ENCODE data around the gene CD302. TPM values are rescaled to one million over a fixed set of nuclear protein-coding genes. Genes with fewer than 3 reads are reported as not detected.

The CD302 gene
- total RNA-seq, 4 donors from 2014 or later: 12.7 to 35.9 (median 19.1) TPM

- Histone ChIP-seq H3K27ac (no peak overlapping the region), H3K4me3 (no peak overlapping the region), H3K4me1 (peaks cover 6 to 16% (median 9%) of the 10 kb centered on the region in 4 donors), H3K36me3 (no peaks in the 10 kb centered on the region), H3K9me3 (no peaks in the 10 kb centered on the region), H3K27me3 (no peaks in the 10 kb centered on the region)
- 67 to 90% methylated on average over 1 of the region's 1 CpG for WGBS, 2 donors (ENCODE audit: low coverage in 1 of 2)
- intact Hi-C loops (cut with DNase I; ENCODE audit: low total_unique reads): no loop called here
- TF ChIP-seq EP300 (IDR thresholded peaks at IDR 0.05; ENCODE audit: low read depth): no peak
- TF ChIP-seq CTCF (IDR thresholded peaks at IDR 0.05): no peak
- TF ChIP-seq POLR2AphosphoS5 (IDR thresholded peaks at IDR 0.05): no peak
- TF ChIP-seq POLR2A (IDR thresholded peaks at IDR 0.05): no peak
- in situ Hi-C loops (cut with MboI; ENCODE audit: low pct_ligation_motif_present in 1 of 4, low pct_unique_long_range_greater_than_20kb in 1 of 4, low sequenced_read_pairs in 3 of 4): no loop called here
- no peak for DNase-seq
Observed at GRCh38 chr2:159799833-159800232, 1.8 kb upstream of the CD302 start.

GRCh38 chr2:159798376-159798725 is 343 bp upstream of the CD302 start:
- H3K4me1 ChIP-seq: peaks cover 6 to 20% (median 11%) of the 10 kb centered on the region in 4 donors
- no peaks in the 10 kb centered on the region for H3K9me3 ChIP-seq
- WGBS, 2 donors (ENCODE audit: low coverage in 1 of 2): 20% methylated on average over 7 to 9 of the region's 9 CpGs
- intact Hi-C loops (cut with DNase I; ENCODE audit: low total_unique reads) (no loop called here), in situ Hi-C loops (cut with MboI; ENCODE audit: low pct_ligation_motif_present in 1 of 4, low pct_unique_long_range_greater_than_20kb in 1 of 4, low sequenced_read_pairs in 3 of 4) (no loop called here)
- TF ChIP-seq CTCF (IDR thresholded peaks at IDR 0.05): no peak
- TF ChIP-seq EP300 (IDR thresholded peaks at IDR 0.05; ENCODE audit: low read depth): no peak
- TF ChIP-seq POLR2A (IDR thresholded peaks at IDR 0.05): no peak
- no peak for TF ChIP-seq POLR2AphosphoS5 (IDR thresholded peaks at IDR 0.05)
- no peaks in the 10 kb centered on the region for H3K36me3 ChIP-seq
- peak overlapping the region; percentile 76 to 85 (median 80) for H3K27ac ChIP-seq
- H3K27me3 ChIP-seq: no peaks in the 10 kb centered on the region
- peak overlapping the region; percentile 63 to 82 (median 74) for H3K4me3 ChIP-seq
- no peak for DNase-seq

GRCh38 chr2:159797225-159797542 is 824 bp downstream of the CD302 start:
- Histone ChIP-seq H3K9me3 (no peaks in the 10 kb centered on the region), H3K27ac (peak overlapping the region; percentile 76 to 85 (median 80)), H3K4me3 (peak overlapping the region; percentile 63 to 82 (median 74)), H3K4me1 (peaks cover 6 to 27% (median 12%) of the 10 kb centered on the region in 4 donors), H3K36me3 (no peaks in the 10 kb centered on the region), H3K27me3 (no peaks in the 10 kb centered on the region)
- no peak for DNase-seq
- in situ Hi-C loops (cut with MboI; ENCODE audit: low pct_ligation_motif_present in 1 of 4, low pct_unique_long_range_greater_than_20kb in 1 of 4, low sequenced_read_pairs in 3 of 4): no loop called here
- WGBS, 2 donors (ENCODE audit: low coverage in 1 of 2): 7 to 19% methylated on average over 3 to 4 of the region's 4 CpGs
- TF ChIP-seq POLR2AphosphoS5 (IDR thresholded peaks at IDR 0.05): peak in 1 of 3 donors; percentile 6
- no peak for TF ChIP-seq EP300 (IDR thresholded peaks at IDR 0.05; ENCODE audit: low read depth)
- intact Hi-C loops (cut with DNase I; ENCODE audit: low total_unique reads): no loop called here

GRCh38 chr2:159795841-159796690 is 1.9 kb downstream of the CD302 start:
- in situ Hi-C loops (cut with MboI; ENCODE audit: low pct_ligation_motif_present in 1 of 4, low pct_unique_long_range_greater_than_20kb in 1 of 4, low sequenced_read_pairs in 3 of 4): no loop called here
- H3K4me3 ChIP-seq: peak overlapping the region in 1 of 4 donors; percentile 63
- DNase-seq: no peak
- TF ChIP-seq CTCF (IDR thresholded peaks at IDR 0.05) (no peak), POLR2AphosphoS5 (IDR thresholded peaks at IDR 0.05) (no peak), EP300 (IDR thresholded peaks at IDR 0.05; ENCODE audit: low read depth) (no peak), POLR2A (IDR thresholded peaks at IDR 0.05) (no peak)
- peaks cover 6 to 27% (median 12%) of the 10 kb centered on the region in 4 donors for H3K4me1 ChIP-seq
- no peaks in the 10 kb centered on the region for H3K9me3 ChIP-seq
- no peaks in the 10 kb centered on the region for H3K36me3 ChIP-seq
- intact Hi-C loops (cut with DNase I; ENCODE audit: low total_unique reads): no loop called here
- 60 to 76% methylated on average over 7 of the region's 7 CpGs for WGBS, 2 donors (ENCODE audit: low coverage in 1 of 2)
- H3K27me3 ChIP-seq: no peaks in the 10 kb centered on the region
- H3K27ac ChIP-seq: peak overlapping the region in 3 of 4 donors; percentile 76 to 85 (median 84)

All from transverse colon (tissue), 4 donors.